H1 (cell line): Measurements from ENCODE around the gene PDYN. TPM values are rescaled to one million over a fixed set of nuclear protein-coding genes. Genes with fewer than 3 reads are reported as not detected.

Source experiments
- CTCF ChIA-PET: fragments of 300-600 bp; sonication (Branson Sonifier 250); formaldehyde crosslinking; loops from one replicate; lab custom pipeline; 2021; ENCODE audit not compliant: partially characterized antibody; lab: Charles Lee
- POLR2A ChIA-PET: fragments of 300-600 bp; sonication (Branson Sonifier 250); formaldehyde crosslinking; loops from one replicate; lab custom pipeline; 2021; ENCODE audit warnings: inconsistent platforms; ENCODE audit not compliant: partially characterized antibody; lab: Charles Lee
- DNase-seq, 2 experiments: peaks; one replicate each; pipeline versions ENCODE4 v3.0.0 to v3.0.0-alpha.2; 2010 to 2022; ENCODE audit warnings: low spot score in 2 of 2, low read depth in 1 of 2, mixed read lengths in 1 of 2
- FAIRE-seq: peaks from 2 replicates; lab custom pipeline; 2011; peaks lifted over from hg19 to GRCh38; lab: Jason Lieb, UNC
- H2AFZ ChIP-seq: 2 replicates; pipeline ENCODE4 v1.8.1; 2012; ENCODE audit warnings: low read length, inconsistent platforms
- H2AK5ac ChIP-seq: 2 replicates; pipeline ENCODE4 v1.6.1; 2013; ENCODE audit warnings: low read depth, low read length
- H2BK120ac ChIP-seq: replicated peaks from 2 replicates; pipeline ENCODE3; 2013; ENCODE audit warnings: low read depth, low read length, inconsistent platforms
- H2BK12ac ChIP-seq: 2 replicates; pipeline ENCODE4 v1.6.1; 2013; ENCODE audit warnings: low read depth, low read length
- H2BK15ac ChIP-seq: 2 replicates; pipeline ENCODE4 v1.6.1; 2013; ENCODE audit warnings: low read length
- H2BK20ac ChIP-seq: 2 replicates; pipeline ENCODE4 v1.6.1; 2013; ENCODE audit warnings: low read length
- H2BK5ac ChIP-seq: 2 replicates; pipeline ENCODE4 v1.6.1; 2013; ENCODE audit warnings: low read depth, low read length
- H3K14ac ChIP-seq: 2 replicates; pipeline ENCODE4 v1.6.1; 2013; ENCODE audit warnings: inconsistent platforms; ENCODE audit not compliant: insufficient read length
- H3K18ac ChIP-seq: 2 replicates; pipeline ENCODE4 v1.6.1; 2013; ENCODE audit warnings: low read length; ENCODE audit errors: extremely low read depth
- H3K23ac ChIP-seq: 2 replicates; pipeline ENCODE4 v1.6.1; 2013; ENCODE audit warnings: inconsistent platforms; ENCODE audit not compliant: insufficient read length
- H3K23me2 ChIP-seq: 2 replicates; pipeline ENCODE4 v1.6.1; 2013; ENCODE audit warnings: low read depth, low read length
- H3K27ac ChIP-seq: 2 replicates; pipeline ENCODE4 v1.6.1; 2011; ENCODE audit warnings: low read depth, low read length, inconsistent platforms
- H3K27me3 ChIP-seq, 4 experiments: replicated peaks in 1 of 4; 1 replicate in 1 of 4; 2 replicates in 3 of 4; pipeline versions ENCODE4 v1.6.1 to v1.8.1; 2011 to 2013; ENCODE audit warnings: low read length in 3 of 4, mild to moderate bottlenecking in 3 of 4, inconsistent platforms in 2 of 4, mixed read lengths in 2 of 4, moderate library complexity in 1 of 4; ENCODE audit not compliant: control insufficient read depth in 3 of 4, insufficient read depth in 3 of 4; ENCODE audit errors: extremely low read depth in 1 of 4
- H3K36me3 ChIP-seq, 4 experiments: 2 replicates each; pipeline versions ENCODE4 v1.6.1 to v1.8.1; 2011 to 2013; ENCODE audit warnings: mild to moderate bottlenecking in 4 of 4, low read length in 3 of 4, moderate library complexity in 2 of 4, control low read depth in 1 of 4, inconsistent platforms in 1 of 4; ENCODE audit not compliant: insufficient read depth in 4 of 4, control insufficient read depth in 2 of 4
- H3K4ac ChIP-seq: replicated peaks from 2 replicates; pipeline ENCODE3; 2013; ENCODE audit warnings: low read length, low read depth, mixed read lengths, inconsistent platforms; ENCODE audit not compliant: insufficient read length
- H3K4me1 ChIP-seq, 4 experiments: replicated peaks in 1 of 4; 1 replicate in 1 of 4; 2 replicates in 3 of 4; pipeline versions ENCODE4 v1.6.1 to v1.8.1; 2011 to 2013; ENCODE audit warnings: low read length in 3 of 4, inconsistent platforms in 2 of 4, mixed read lengths in 1 of 4; ENCODE audit not compliant: insufficient read depth in 4 of 4, control insufficient read depth in 3 of 4
- H3K4me2 ChIP-seq, 2 experiments: 2 replicates each; pipeline versions ENCODE4 v1.6.1 to v1.8.1; 2011 to 2013; ENCODE audit warnings: low read depth in 2 of 2, low read length in 2 of 2, control low read depth in 1 of 2, inconsistent platforms in 1 of 2, mild to moderate bottlenecking in 1 of 2; ENCODE audit not compliant: insufficient read depth in 1 of 2
- H3K4me3 ChIP-seq, 4 experiments: fragments of 200-600, 300-600 bp in 1 of 4; sonication (generic), shearing (Covaris generic), sonication (Bioruptor Twin) in 1 of 4; 2 replicates each; pipeline versions ENCODE4 v1.5.1 to v1.8.1; 2011 to 2016; ENCODE audit warnings: low read length in 4 of 4, low read depth in 3 of 4, control low read depth in 2 of 4, inconsistent platforms in 2 of 4, mild to moderate bottlenecking in 2 of 4, mixed read lengths in 1 of 4, moderate library complexity in 1 of 4; ENCODE audit not compliant: insufficient read depth in 2 of 4; ENCODE audit errors: extremely low read depth in 1 of 4
- H3K56ac ChIP-seq: replicated peaks from 2 replicates; pipeline ENCODE3; 2013; ENCODE audit warnings: low read depth, mild to moderate bottlenecking, mixed read lengths, low read length, inconsistent platforms; ENCODE audit not compliant: insufficient read length
- H3K79me1 ChIP-seq: 2 replicates; pipeline ENCODE4 v1.6.1; 2013; ENCODE audit warnings: low read depth, low read length, control low read depth
- H3K79me2 ChIP-seq, 2 experiments: 2 replicates each; pipeline versions ENCODE4 v1.6.1 to v1.8.1; 2012 to 2013; ENCODE audit warnings: low read length in 2 of 2, mild to moderate bottlenecking in 2 of 2, inconsistent platforms in 1 of 2; ENCODE audit not compliant: insufficient read depth in 2 of 2, control insufficient read depth in 1 of 2
- H3K9ac ChIP-seq, 4 experiments: replicated peaks in 1 of 4; 1 replicate in 1 of 4; 2 replicates in 3 of 4; pipeline versions ENCODE4 v1.6.1 to v1.8.1; 2011 to 2013; ENCODE audit warnings: low read depth in 3 of 4, low read length in 3 of 4, control low read depth in 2 of 4, mild to moderate bottlenecking in 2 of 4, moderate library complexity in 2 of 4, inconsistent platforms in 1 of 4; ENCODE audit errors: extremely low read depth in 1 of 4
- H3K9me3 ChIP-seq, 2 experiments: 2 replicates each; pipeline versions ENCODE4 v1.6.1 to v1.8.1; 2012 to 2013; ENCODE audit warnings: mild to moderate bottlenecking in 2 of 2, moderate library complexity in 2 of 2, control low read depth in 1 of 2, inconsistent platforms in 1 of 2, low read depth in 1 of 2, low read length in 1 of 2, mixed read lengths in 1 of 2; ENCODE audit not compliant: insufficient read depth in 2 of 2
- H4K20me1 ChIP-seq, 2 experiments: replicated peaks in 1 of 2; 2 replicates each; pipeline versions ENCODE3 to v1.8.1; 2011 to 2013; ENCODE audit warnings: inconsistent platforms in 2 of 2, low read length in 2 of 2, mild to moderate bottlenecking in 1 of 2; ENCODE audit not compliant: insufficient read depth in 2 of 2, control insufficient read depth in 1 of 2
- H4K5ac ChIP-seq: 2 replicates; pipeline ENCODE4 v1.6.1; 2013; ENCODE audit warnings: low read length, low read depth, mixed read lengths, inconsistent platforms; ENCODE audit not compliant: insufficient read length
- H4K8ac ChIP-seq: 2 replicates; pipeline ENCODE4 v1.8.0; 2013; ENCODE audit warnings: mild to moderate bottlenecking, moderate library complexity, low read length, inconsistent platforms; ENCODE audit not compliant: insufficient read depth; ENCODE audit errors: extremely low read depth
- H4K91ac ChIP-seq: replicated peaks from 2 replicates; pipeline ENCODE3; 2013; ENCODE audit warnings: low read length, mixed read lengths, inconsistent platforms; ENCODE audit not compliant: insufficient read length
- BCL11A ChIP-seq, 2 experiments: IDR thresholded peaks; one replicate each; pipeline ENCODE4 v1.6.1; 2011; ENCODE audit warnings: low read depth in 2 of 2, low read length in 2 of 2, mild to moderate bottlenecking in 2 of 2
- CEBPB ChIP-seq: IDR thresholded peaks from 2 replicates; pipeline ENCODE4 v1.6.1; 2012; ENCODE audit warnings: low read depth, low read length
- JUND ChIP-seq: IDR thresholded peaks from 2 replicates; pipeline ENCODE4 v1.6.1; 2011; ENCODE audit warnings: mild to moderate bottlenecking, improper control_type of control experiment, low read length
- MAX ChIP-seq: IDR thresholded peaks from 2 replicates; pipeline ENCODE4 v1.6.1; 2012; ENCODE audit warnings: inconsistent platforms
- PHF8 ChIP-seq: fragments of 200-600 bp; sonication (generic); conservative IDR thresholded peaks from 2 replicates; pipeline ENCODE4 v1.7.1; 2012; ENCODE audit warnings: low read depth, mild to moderate bottlenecking, inconsistent platforms, low read length, moderate library complexity
- POLR2AphosphoS5 ChIP-seq: IDR thresholded peaks from 2 replicates; pipeline ENCODE4 v1.6.1; 2011; ENCODE audit warnings: low read depth, low read length
- RBBP5 ChIP-seq: IDR thresholded peaks from 2 replicates; pipeline ENCODE4 v1.7.1; 2012; ENCODE audit warnings: low read depth, mild to moderate bottlenecking, inconsistent platforms, low read length, moderate library complexity, borderline replicate concordance
- TBP ChIP-seq: IDR thresholded peaks from 2 replicates; pipeline ENCODE4 v1.6.1; 2011; ENCODE audit warnings: low read depth, low read length, improper control_type of control experiment
- WGBS, 2 experiments: shearing (Covaris generic) in 1 of 2; methylation state at CpG; one replicate each; pipeline versions ENCODE4 v1.1.6 to v1.1.7; 2013 to 2015; ENCODE audit warnings: low lambda C conversion rate in 2 of 2, mixed read lengths in 2 of 2, inconsistent platforms in 1 of 2, low coverage in 1 of 2, missing lambda C conversion rate in 1 of 2; ENCODE audit not compliant: insufficient replicate concordance in 2 of 2, insufficient coverage in 1 of 2, insufficient read length in 1 of 2; ENCODE audit errors: extremely low coverage in 1 of 2, missing lambda C conversion rate in 1 of 2; 5-methylcytosine and 5-hydroxymethylcytosine counted together
- polyA plus RNA-seq, 7 experiments: library from polyadenylated mRNA; depleted of rRNA in 3 of 7; stranded (reverse) in 5 of 7; unstranded in 2 of 7; fragments of >200 nt in 5 of 7; fragments of 200-250 nt in 2 of 7; gene quantifications; 1 replicate in 5 of 7; 2 replicates in 1 of 7; 4 replicates in 1 of 7; pipeline versions ENCODE4 v1.2.1 to v1.2.3, GENCODE V29; 2011 to 2013; ENCODE audit warnings: missing spikeins in 2 of 7, mixed read lengths in 2 of 7
- total RNA-seq: library from RNA; stranded (reverse); fragmentation: NEBNext Ultra II Directional; extraction: Animal tissue kit (Norgen Biotek cat#: 25700); gene quantifications from 2 replicates; pipeline ENCODE4 v1.2.1, GENCODE V29; 2021

PDYN gene
- total and polyA plus RNA-seq, 2 of the 8 experiments (the other 6 are each of a cell fraction or from before 2014, with no cell fraction given): 0.54 to 0.60 TPM

GRCh38 chr20:2042400-2042799, 48.5 kb upstream of the PDYN start:
- Histone ChIP-seq H3K23me2 (no peaks in the 10 kb centered on the region), H4K20me1 (no peaks in the 10 kb centered on the region), H3K4ac (no peak overlapping the region), H3K4me2 (no peak overlapping the region), H3K23ac (no peak overlapping the region), H3K9me3 (no peaks in the 10 kb centered on the region), H2AK5ac (no peak overlapping the region), H2BK120ac (no peak overlapping the region), H3K27me3 (no peaks in the 10 kb centered on the region), H3K27ac (no peak overlapping the region), H3K9ac (no peak overlapping the region), H3K36me3 (no peaks in the 10 kb centered on the region), H2BK15ac (no peak overlapping the region), H4K5ac (no peak overlapping the region), H3K14ac (no peak overlapping the region), H3K79me2 (no peaks in the 10 kb centered on the region), H4K8ac (no peak overlapping the region), H3K79me1 (no peaks in the 10 kb centered on the region), H4K91ac (no peak overlapping the region), H2BK12ac (no peak overlapping the region), H3K4me1 (no peaks in the 10 kb centered on the region)
- DNase-seq: no peak
- POLR2A ChIA-PET: no interaction called here
- CTCF ChIA-PET: no interaction called here
- WGBS, 2 experiments: 87% methylated on average over 6 of the region's 6 CpGs; no CpG with 5 or more reads in 1 of the 2 experiments
- TF ChIP-seq CEBPB (no peak), BCL11A (IDR thresholded peaks at IDR 0.05; ENCODE audit: low read depth in 2 of 2, low read length in 2 of 2) (no peak), TBP (no peak), PHF8 (no peak), RBBP5 (no peak), JUND (no peak), MAX (no peak), POLR2AphosphoS5 (no peak)
- TF ChIP-seq, all 59 proteins: peak for 0
- Histone ChIP-seq H3K4me3 (no peak overlapping the region), H2BK20ac (no peak overlapping the region), H2AFZ (no peak overlapping the region), H3K56ac (no peak overlapping the region), H2BK5ac (no peak overlapping the region), H3K18ac (no peak overlapping the region)
- FAIRE-seq: no peak
